Left lung (tissue), 10 donors: ENCODE results near the gene LIN7B. TPM values are rescaled to one million over a fixed set of nuclear protein-coding genes. Genes with fewer than 3 reads are reported as not detected.

Experiments used
- ATAC-seq: fragments of 200-7000 bp; cut with Tn5 transposase; one replicate; pipeline ENCODE4 v1.9.1; 2020; ENCODE audit warnings: moderate library complexity
- DNase-seq, 4 donors: peaks; one replicate each; pipeline ENCODE4 v3.0.0-alpha.2; 2013 to 2020
- H3K27ac ChIP-seq, 2 donors: fragments of 200-600 bp; sonication (generic) in 1 of 2; one replicate each; pipeline versions ENCODE4 v1.5.0 to v1.8.0; 2020 to 2021
- H3K27me3 ChIP-seq, 2 donors: fragments of 200-600 bp; sonication (generic) in 1 of 2; one replicate each; pipeline versions ENCODE4 v1.5.0 to v1.8.0; 2020 to 2021
- H3K36me3 ChIP-seq, 2 donors: fragments of 200-600 bp; sonication (generic) in 1 of 2; one replicate each; pipeline versions ENCODE4 v1.5.0 to v1.8.0; 2020 to 2021
- H3K4me1 ChIP-seq, 2 donors: fragments of 200-600 bp; one replicate each; pipeline ENCODE4 v1.8.0; 2021
- H3K4me3 ChIP-seq, 2 donors: fragments of 200-600 bp; sonication (generic) in 1 of 2; one replicate each; pipeline versions ENCODE4 v1.5.0 to v1.8.0; 2020 to 2021; ENCODE audit warnings: mild to moderate bottlenecking in 1 of 2
- H3K9me3 ChIP-seq, 2 donors: fragments of 200-600 bp; sonication (generic) in 1 of 2; one replicate each; pipeline versions ENCODE4 v1.5.0 to v1.8.0; 2020 to 2021
- intact Hi-C, 2 donors: fragments of 100-400 bp; cut with DNase I; formaldehyde crosslinking; loops; one replicate each; pipeline versions ENCODE4 v1.11.2 to v1.14.2; 2022
- polyA plus RNA-seq, 6 donors: library from polyadenylated mRNA; unstranded; fragments of 120-200 nt; gene quantifications; one replicate each; pipeline ENCODE4 v1.2.1, GENCODE V29; 2013; ENCODE audit not compliant: insufficient read length in 6 of 6
- total RNA-seq, 2 donors: library from RNA; stranded (reverse); fragmentation: NEBNext Ultra II Directional; extraction: Animal tissue kit (Norgen Biotek cat#: 25700); gene quantifications; one replicate each; pipeline ENCODE4 v1.2.1, GENCODE V29; 2021
- TF ChIP-seq, protein P1 (sequence below), 2 donors: fragments of 200-600 bp; sonication (generic) in 1 of 2; IDR thresholded peaks; one replicate each; pipeline versions ENCODE4 v1.5.0 to v1.8.0; 2021; ENCODE audit warnings: antibody characterized with exemption in 2 of 2
- donor health status: DM: no; HTN: yes; CAD: no.
- donor health status: DM: no; HTN: no; CAD: no.

LIN7B gene
- total and polyA plus RNA-seq, 8 donors: 6.5 to 12.5 (median 8.1) TPM

DNA sequence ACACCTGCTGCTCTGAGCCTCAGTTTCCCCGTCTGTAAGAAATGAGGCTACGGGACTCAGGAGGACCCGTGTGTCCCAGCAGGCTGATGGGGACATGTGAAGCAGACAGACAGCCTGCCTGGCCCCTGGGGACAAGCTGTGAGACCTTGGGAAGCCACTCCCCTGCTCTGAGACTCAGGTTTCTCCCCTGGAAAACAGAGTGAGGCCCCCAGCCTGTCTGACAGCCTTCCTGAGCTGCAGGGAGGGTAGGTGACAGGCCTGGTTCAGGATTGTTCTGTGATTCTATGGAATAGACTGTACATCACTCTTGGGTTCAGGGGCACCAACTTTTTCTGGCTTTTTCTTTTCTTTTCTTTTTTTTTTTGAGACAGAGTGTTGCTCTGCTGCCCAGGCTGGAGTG is 46.6 kb upstream of the LIN7B start:
- peaks cover 17 to 99% of the 10 kb centered on the region in 2 donors for H3K27me3 ChIP-seq
- no peaks in the 10 kb centered on the region for H3K9me3 ChIP-seq
- H3K4me3 ChIP-seq: no peak overlapping the region
- H3K27ac ChIP-seq: no peak overlapping the region
- no peak for DNase-seq
- no peaks in the 10 kb centered on the region for H3K36me3 ChIP-seq
- no peak for ATAC-seq
- TF ChIP-seq, protein P1, sequence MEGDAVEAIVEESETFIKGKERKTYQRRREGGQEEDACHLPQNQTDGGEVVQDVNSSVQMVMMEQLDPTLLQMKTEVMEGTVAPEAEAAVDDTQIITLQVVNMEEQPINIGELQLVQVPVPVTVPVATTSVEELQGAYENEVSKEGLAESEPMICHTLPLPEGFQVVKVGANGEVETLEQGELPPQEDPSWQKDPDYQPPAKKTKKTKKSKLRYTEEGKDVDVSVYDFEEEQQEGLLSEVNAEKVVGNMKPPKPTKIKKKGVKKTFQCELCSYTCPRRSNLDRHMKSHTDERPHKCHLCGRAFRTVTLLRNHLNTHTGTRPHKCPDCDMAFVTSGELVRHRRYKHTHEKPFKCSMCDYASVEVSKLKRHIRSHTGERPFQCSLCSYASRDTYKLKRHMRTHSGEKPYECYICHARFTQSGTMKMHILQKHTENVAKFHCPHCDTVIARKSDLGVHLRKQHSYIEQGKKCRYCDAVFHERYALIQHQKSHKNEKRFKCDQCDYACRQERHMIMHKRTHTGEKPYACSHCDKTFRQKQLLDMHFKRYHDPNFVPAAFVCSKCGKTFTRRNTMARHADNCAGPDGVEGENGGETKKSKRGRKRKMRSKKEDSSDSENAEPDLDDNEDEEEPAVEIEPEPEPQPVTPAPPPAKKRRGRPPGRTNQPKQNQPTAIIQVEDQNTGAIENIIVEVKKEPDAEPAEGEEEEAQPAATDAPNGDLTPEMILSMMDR (IDR thresholded peaks at IDR 0.05): no peak
- peaks cover 0 to 6% of the 10 kb centered on the region in 2 donors for H3K4me1 ChIP-seq
- intact Hi-C loops: no loop called here

DNA sequence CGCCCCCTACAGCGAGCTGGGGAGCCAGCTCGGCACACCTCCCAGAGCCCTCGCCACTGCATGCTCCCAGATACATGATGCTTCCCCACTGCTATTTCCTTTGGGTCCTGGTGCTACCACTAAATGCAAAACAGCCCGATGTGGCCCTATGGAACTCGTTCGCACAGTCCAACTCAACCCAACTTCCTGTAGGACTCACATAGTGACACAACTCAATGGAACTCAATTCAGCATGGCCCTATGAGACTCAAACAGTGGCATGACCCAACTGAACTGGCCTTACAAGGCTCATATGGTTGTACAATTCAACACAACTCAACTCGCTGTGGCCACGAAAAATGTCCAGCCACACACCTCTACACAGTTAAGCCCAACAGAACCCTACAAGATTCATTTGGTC is 45.1 kb upstream of the LIN7B start:
- Histone ChIP-seq H3K4me3 (no peak overlapping the region), H3K4me1 (peaks cover 0 to 10% of the 10 kb centered on the region in 2 donors), H3K9me3 (no peaks in the 10 kb centered on the region), H3K27ac (no peak overlapping the region), H3K36me3 (no peaks in the 10 kb centered on the region), H3K27me3 (peaks cover 32 to 99% of the 10 kb centered on the region in 2 donors)
- intact Hi-C loops: no loop called here
- ATAC-seq (no peak), DNase-seq (no peak)
- TF ChIP-seq, protein P1 (IDR thresholded peaks at IDR 0.05): no peak

DNA sequence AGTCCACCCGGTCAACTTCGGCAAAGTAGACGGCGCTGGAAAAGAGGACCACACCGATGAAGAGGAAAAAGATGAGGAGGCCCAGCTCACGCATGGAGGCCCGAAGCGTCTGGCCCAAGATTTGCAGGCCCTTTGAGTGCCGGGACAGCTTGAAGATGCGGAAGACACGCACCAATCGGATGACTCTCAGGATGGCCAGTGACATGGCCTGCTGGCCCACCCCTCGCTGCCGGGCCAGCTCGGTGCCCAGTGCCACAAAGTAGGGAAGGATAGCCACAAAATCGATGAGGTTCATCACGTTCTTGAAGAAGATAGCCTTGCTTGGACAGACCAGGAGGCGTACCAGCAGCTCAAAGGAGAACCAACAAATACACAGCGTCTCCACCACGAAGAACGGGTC is 43.8 kb upstream of the LIN7B start:
- H3K27ac ChIP-seq: no peak overlapping the region
- intact Hi-C loops: no loop called here
- H3K27me3 ChIP-seq: peaks cover 32 to 92% of the 10 kb centered on the region in 2 donors
- H3K36me3 ChIP-seq: no peaks in the 10 kb centered on the region
- H3K4me1 ChIP-seq: peaks cover 0 to 10% of the 10 kb centered on the region in 2 donors
- no peaks in the 10 kb centered on the region for H3K9me3 ChIP-seq
- ATAC-seq (no peak), DNase-seq (no peak)
- H3K4me3 ChIP-seq: no peak overlapping the region
- TF ChIP-seq, protein P1 (IDR thresholded peaks at IDR 0.05): no peak

DNA sequence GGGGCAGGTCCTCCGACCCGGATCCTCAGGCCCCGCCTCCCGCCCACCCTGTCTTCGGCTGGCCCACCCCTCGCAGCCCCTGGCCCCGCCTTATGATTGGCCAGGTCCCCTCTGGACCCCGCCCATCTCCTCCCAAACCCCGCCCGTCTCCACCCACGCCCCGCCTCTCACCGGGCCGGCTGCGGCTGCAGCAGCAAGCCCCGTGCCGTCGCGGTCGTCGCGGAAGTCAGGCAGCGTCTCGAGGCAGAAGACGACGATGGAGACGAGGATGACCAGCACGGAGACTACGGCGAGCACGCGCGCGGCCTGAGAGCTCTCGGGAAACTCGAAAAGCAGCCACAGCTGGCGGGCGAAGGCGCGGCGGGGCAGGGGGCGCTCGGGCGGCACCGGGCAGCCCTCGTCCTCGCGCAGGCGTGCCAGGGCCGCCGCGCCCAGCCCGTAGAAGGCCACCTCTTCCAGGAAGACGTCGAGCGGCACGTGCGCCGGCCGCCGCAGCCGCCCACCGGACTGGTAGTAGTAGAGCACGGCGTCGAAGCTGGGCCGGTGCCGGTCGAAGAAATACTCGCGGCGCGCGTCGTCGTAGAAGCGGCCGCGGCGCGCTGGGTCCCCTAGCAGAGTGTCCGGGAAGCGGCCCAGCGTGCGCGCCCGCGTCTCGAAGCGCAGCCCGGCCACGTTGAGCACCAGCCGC is 42.2 kb upstream of the LIN7B start:
- intact Hi-C loops: no loop called here
- peaks cover 0 to 10% of the 10 kb centered on the region in 2 donors for H3K4me1 ChIP-seq

More for the DNA sequence above, 42.2 kb upstream of the LIN7B start:
- no peaks in the 10 kb centered on the region for H3K36me3 ChIP-seq
- DNase-seq: no peak
- TF ChIP-seq, protein P1 (IDR thresholded peaks at IDR 0.05): no peak
- peaks cover 32 to 76% of the 10 kb centered on the region in 2 donors for H3K27me3 ChIP-seq
- ATAC-seq: no peak
- no peaks in the 10 kb centered on the region for H3K9me3 ChIP-seq
- no peak overlapping the region for H3K4me3 ChIP-seq
- no peak overlapping the region for H3K27ac ChIP-seq
